ENCODE measurements around the gene CALN1. TPM values are rescaled to one million over a fixed set of nuclear protein-coding genes. Genes with fewer than 3 reads are reported as not detected.

The CALN1 gene
- polyA plus RNA-seq, 1 experiment, result not detected

DNA sequence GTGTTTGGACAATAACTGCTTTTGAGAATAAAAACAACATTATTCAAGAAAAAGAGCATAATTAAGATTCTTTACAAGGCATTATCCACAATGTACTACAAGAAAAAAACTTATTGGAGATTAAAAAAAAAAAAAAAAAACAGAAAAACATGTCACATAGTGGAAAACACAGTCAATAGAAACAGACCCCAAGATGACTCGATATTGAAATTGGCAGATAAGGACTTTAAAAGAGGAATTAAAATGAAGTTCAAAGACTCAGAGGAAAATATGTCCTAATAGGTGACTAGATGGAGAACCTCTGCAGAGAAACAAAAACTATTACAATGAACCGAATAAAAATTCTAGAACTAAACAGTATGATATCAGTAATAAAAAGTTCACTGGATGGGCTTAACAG is 248.9 kb downstream of the CALN1 start:
- TF ChIP-seq, protein P1, sequence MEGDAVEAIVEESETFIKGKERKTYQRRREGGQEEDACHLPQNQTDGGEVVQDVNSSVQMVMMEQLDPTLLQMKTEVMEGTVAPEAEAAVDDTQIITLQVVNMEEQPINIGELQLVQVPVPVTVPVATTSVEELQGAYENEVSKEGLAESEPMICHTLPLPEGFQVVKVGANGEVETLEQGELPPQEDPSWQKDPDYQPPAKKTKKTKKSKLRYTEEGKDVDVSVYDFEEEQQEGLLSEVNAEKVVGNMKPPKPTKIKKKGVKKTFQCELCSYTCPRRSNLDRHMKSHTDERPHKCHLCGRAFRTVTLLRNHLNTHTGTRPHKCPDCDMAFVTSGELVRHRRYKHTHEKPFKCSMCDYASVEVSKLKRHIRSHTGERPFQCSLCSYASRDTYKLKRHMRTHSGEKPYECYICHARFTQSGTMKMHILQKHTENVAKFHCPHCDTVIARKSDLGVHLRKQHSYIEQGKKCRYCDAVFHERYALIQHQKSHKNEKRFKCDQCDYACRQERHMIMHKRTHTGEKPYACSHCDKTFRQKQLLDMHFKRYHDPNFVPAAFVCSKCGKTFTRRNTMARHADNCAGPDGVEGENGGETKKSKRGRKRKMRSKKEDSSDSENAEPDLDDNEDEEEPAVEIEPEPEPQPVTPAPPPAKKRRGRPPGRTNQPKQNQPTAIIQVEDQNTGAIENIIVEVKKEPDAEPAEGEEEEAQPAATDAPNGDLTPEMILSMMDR (IDR thresholded peaks at IDR 0.05; ENCODE audit: low read depth, low read length), result no peak
- Histone ChIP-seq H3K4me3 (ENCODE audit: low read depth, low read length) (no peak overlapping the region), H3K9me3 (ENCODE audit: control insufficient read depth, insufficient read depth, low read length) (peaks cover 28% of the 10 kb centered on the region; the same call in 1 of the 2 replicates), H3K27me3 (ENCODE audit: control insufficient read depth, insufficient read depth, low read length) (no peaks in the 10 kb centered on the region), H3K27ac (ENCODE audit: low read depth, low read length) (no peak overlapping the region)
- ChIA-PET CTCF (no interaction called here), POLR2A (no interaction called here)
- no peak for DNase-seq (ENCODE audit: low read depth, low spot score)

DNA sequence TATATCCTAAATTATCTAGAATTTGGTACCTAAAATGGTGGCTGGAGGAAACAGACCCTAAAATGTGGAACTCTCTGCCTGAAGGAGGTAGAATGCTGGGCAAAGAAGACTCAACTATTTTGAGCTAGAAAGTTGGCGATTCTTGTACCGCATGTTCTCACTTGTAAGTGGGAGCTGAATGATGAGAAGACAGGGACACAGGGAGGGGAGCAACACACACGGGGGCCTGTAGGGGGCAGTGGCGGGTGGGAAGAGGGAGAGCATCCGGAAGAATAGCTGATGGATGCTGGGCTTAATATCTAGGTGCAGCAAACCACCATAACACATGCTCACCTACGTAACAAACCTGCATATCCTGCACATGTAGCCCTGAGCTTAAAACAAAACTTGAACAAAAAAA is 250.6 kb downstream of the CALN1 start:
- H3K4me3 ChIP-seq (ENCODE audit: low read depth, low read length), result no peak overlapping the region
- peaks cover 43% of the 10 kb centered on the region for H3K9me3 ChIP-seq (ENCODE audit: control insufficient read depth, insufficient read depth, low read length)
- ChIA-PET CTCF (no interaction called here), POLR2A (no interaction called here)
- TF ChIP-seq, protein P1 (IDR thresholded peaks at IDR 0.05; ENCODE audit: low read depth, low read length), result no peak
- no peak for DNase-seq (ENCODE audit: low read depth, low spot score)
- no peak overlapping the region for H3K27ac ChIP-seq (ENCODE audit: low read depth, low read length)
- H3K27me3 ChIP-seq (ENCODE audit: control insufficient read depth, insufficient read depth, low read length), result no peaks in the 10 kb centered on the region

DNA sequence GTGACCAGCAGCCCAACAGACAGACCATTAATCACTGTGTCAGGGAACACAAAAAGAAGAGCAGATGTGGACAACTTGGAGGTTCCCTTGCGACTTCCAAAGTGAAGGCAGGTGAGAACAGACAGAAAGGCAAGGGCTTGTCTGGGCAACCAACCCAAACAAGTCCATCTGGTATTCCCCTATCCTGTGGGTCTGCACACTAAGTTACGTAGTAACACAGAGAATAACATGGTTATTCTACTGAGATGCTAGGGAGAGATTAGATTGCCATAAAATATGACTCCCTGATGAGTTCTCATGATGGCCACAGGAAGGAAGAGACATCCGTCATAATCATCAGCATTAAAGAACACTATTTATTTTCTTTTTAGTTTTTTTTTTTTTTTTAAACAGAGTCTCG is 252.2 kb downstream of the CALN1 start:
- TF ChIP-seq, protein P1 (IDR thresholded peaks at IDR 0.05; ENCODE audit: low read depth, low read length), result no peak
- no peak overlapping the region for H3K4me3 ChIP-seq (ENCODE audit: low read depth, low read length)
- ChIA-PET POLR2A (no interaction called here), CTCF (no interaction called here)
- no peak for DNase-seq (ENCODE audit: low read depth, low spot score)
- peaks cover 47% of the 10 kb centered on the region for H3K9me3 ChIP-seq (ENCODE audit: control insufficient read depth, insufficient read depth, low read length)
- H3K27ac ChIP-seq (ENCODE audit: low read depth, low read length), result no peak overlapping the region
- H3K27me3 ChIP-seq (ENCODE audit: control insufficient read depth, insufficient read depth, low read length), result no peaks in the 10 kb centered on the region

DNA sequence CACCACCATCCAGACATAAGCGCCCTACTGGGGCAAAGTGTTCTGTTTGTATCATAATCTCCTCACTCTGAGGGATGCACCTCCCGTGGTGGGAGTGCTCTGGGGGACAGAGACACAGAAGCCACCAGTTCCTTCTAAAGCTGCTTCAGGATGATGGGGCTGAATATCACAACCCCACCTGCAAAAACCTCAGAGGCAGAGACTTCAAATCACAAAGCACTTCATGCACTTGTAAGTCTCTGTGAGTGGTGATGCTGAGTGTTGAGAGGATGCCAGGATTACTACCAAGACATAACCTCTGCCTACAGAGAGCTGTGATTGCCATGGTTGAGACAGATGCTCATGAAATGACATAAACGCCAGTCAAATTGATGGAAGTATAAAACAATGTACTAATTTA is 255.5 kb downstream of the CALN1 start:
- no peak overlapping the region for H3K4me3 ChIP-seq (ENCODE audit: low read depth, low read length)
- TF ChIP-seq, protein P1 (IDR thresholded peaks at IDR 0.05; ENCODE audit: low read depth, low read length), result no peak
- no peaks in the 10 kb centered on the region for H3K27me3 ChIP-seq (ENCODE audit: control insufficient read depth, insufficient read depth, low read length)
- H3K27ac ChIP-seq (ENCODE audit: low read depth, low read length), result no peak overlapping the region
- ChIA-PET POLR2A (no interaction called here), CTCF (no interaction called here)
- peaks cover 48% of the 10 kb centered on the region for H3K9me3 ChIP-seq (ENCODE audit: control insufficient read depth, insufficient read depth, low read length)
- no peak for DNase-seq (ENCODE audit: low read depth, low spot score)

DNA sequence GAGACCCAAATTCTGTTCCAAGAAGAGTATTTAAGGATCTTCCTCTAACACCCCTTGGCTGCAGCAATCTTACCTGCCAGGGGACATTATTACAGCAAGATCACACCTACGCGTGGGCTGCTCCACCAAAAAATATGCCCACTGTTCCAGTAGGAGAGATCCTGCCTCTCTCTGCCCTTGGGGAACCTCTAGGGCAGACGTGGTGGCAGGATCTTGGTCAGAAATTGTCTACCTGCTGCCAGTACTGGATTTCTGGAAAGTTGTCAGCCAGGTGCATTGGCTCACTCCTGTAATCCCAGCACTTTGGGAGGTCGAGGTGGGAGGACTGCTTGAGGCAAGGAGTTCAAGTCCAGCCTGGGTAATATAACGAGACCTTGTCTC is 259.0 kb downstream of the CALN1 start:
- Histone ChIP-seq H3K27me3 (ENCODE audit: control insufficient read depth, insufficient read depth, low read length) (no peaks in the 10 kb centered on the region), H3K27ac (ENCODE audit: low read depth, low read length) (no peak overlapping the region), H3K9me3 (ENCODE audit: control insufficient read depth, insufficient read depth, low read length) (peaks cover 48% of the 10 kb centered on the region), H3K4me3 (ENCODE audit: low read depth, low read length) (no peak overlapping the region)
- TF ChIP-seq, protein P1 (IDR thresholded peaks at IDR 0.05; ENCODE audit: low read depth, low read length), result no peak
- POLR2A ChIA-PET, result no interaction called here
- no peak for DNase-seq (ENCODE audit: low read depth, low spot score)
- CTCF ChIA-PET, result no interaction called here

Data from AG04450 (cell line).